ENCODE measurements around the gene CAB39. TPM values are rescaled to one million over a fixed set of nuclear protein-coding genes. Genes with fewer than 3 reads are reported as not detected.

CAB39 gene
- total and polyA plus RNA-seq, 10 donors: 24.4 to 120 (median 80.2) TPM

- WGBS, 5 donors: 68 to 76% (median 74%) methylated on average over 13 to 15 of the region's 15 CpGs
- Histone ChIP-seq H3K9me3 (no peaks in the 10 kb centered on the region), H3K27ac (peak overlapping the region in 2 of 8 donors; percentile 79 to 84), H3K36me3 (no peaks in the 10 kb centered on the region), H3K27me3 (replicated peaks in 1 of 7) (peaks cover 0 to 29% (median 13%) of the 10 kb centered on the region in 7 donors), H3K4me1 (peaks cover 38 to 99% (median 84%) of the 10 kb centered on the region in 6 donors), H3K4me3 (no peak overlapping the region)
- intact Hi-C loops (cut with DNase I; ENCODE audit: low total_unique reads): no loop called here
- TF ChIP-seq POLR2AphosphoS5 (IDR thresholded peaks at IDR 0.05) (no peak), CTCF (IDR thresholded peaks at IDR 0.05 in 8 of 11, conservative IDR thresholded peaks at IDR 0.05 in 3 of 11) (no peak), POLR2A (IDR thresholded peaks at IDR 0.05) (no peak)
- no peak for DNase-seq
Observed at GRCh38 chr2:230868161-230868946, 155.7 kb downstream of the CAB39 start.

GRCh38 chr2:230868947-230869913 lies 156.6 kb downstream of the CAB39 start:
- Histone ChIP-seq H3K9me3 (no peaks in the 10 kb centered on the region), H3K27ac (peak overlapping the region in 1 of 8 donors; percentile 87), H3K27me3 (replicated peaks in 1 of 7) (peaks cover 0 to 21% (median 11%) of the 10 kb centered on the region in 7 donors), H3K4me1 (peaks cover 34 to 100% (median 88%) of the 10 kb centered on the region in 6 donors), H3K4me3 (no peak overlapping the region), H3K36me3 (no peaks in the 10 kb centered on the region)
- intact Hi-C loops (cut with DNase I; ENCODE audit: low total_unique reads): no loop called here
- TF ChIP-seq POLR2AphosphoS5 (IDR thresholded peaks at IDR 0.05) (no peak), CTCF (IDR thresholded peaks at IDR 0.05 in 8 of 11, conservative IDR thresholded peaks at IDR 0.05 in 3 of 11) (no peak), POLR2A (IDR thresholded peaks at IDR 0.05) (no peak)
- no peak for DNase-seq
- 70 to 86% (median 75%) methylated on average over 17 to 19 of the region's 19 CpGs for WGBS, 5 donors

GRCh38 chr2:230869914-230870543 lies 157.4 kb downstream of the CAB39 start:
- H3K9me3 ChIP-seq: no peaks in the 10 kb centered on the region
- peaks cover 0 to 7% (median 0%) of the 10 kb centered on the region in 6 donors for H3K36me3 ChIP-seq
- no peak for TF ChIP-seq POLR2AphosphoS5 (IDR thresholded peaks at IDR 0.05)
- no peak for TF ChIP-seq POLR2A (IDR thresholded peaks at IDR 0.05)
- TF ChIP-seq CTCF (IDR thresholded peaks at IDR 0.05 in 8 of 11, conservative IDR thresholded peaks at IDR 0.05 in 3 of 11): no peak
- peaks cover 35 to 100% (median 90%) of the 10 kb centered on the region in 6 donors for H3K4me1 ChIP-seq
- peak overlapping the region in 3 of 8 donors; percentile 20 to 89 (median 87) for H3K27ac ChIP-seq
- intact Hi-C loops (cut with DNase I; ENCODE audit: low total_unique reads): no loop called here
- peaks cover 0 to 13% (median 5%) of the 10 kb centered on the region in 7 donors for H3K27me3 ChIP-seq (replicated peaks in 1 of 7)
- no peak for DNase-seq
- 40 to 74% (median 55%) methylated on average over 10 to 11 of the region's 11 CpGs for WGBS, 5 donors
- H3K4me3 ChIP-seq: no peak overlapping the region

Small RNA genes within 50 kb of the gene (small RNA-seq; reads per million reads assigned to genes)
- 0 reads per million in 4 donors for gene BANF1P3
- 0 reads per million in 4 donors for gene RNU6-268P

Other genes with a start within 250 kb of the CAB39 start
- 100 to 1,000 TPM in 2 of 7 donors, 10 to 100 TPM in 5; 58.5 to 150 (median 87.6) TPM for gene ITM2C, start 152.1 kb downstream of the CAB39 start, total RNA-seq
- gene ITM2C, start 152.1 kb downstream of the CAB39 start, polyA plus RNA-seq: 100 to 1,000 TPM in 2 of 3 donors, 10 to 100 TPM in 1; 97.5 to 148 (median 108) TPM
- 1 to 10 TPM; 2.5 to 6.8 (median 5.2) TPM for gene GPR55, start 212.4 kb downstream of the CAB39 start, total RNA-seq
- 1 to 10 TPM in 2 of 3 donors, under 1 TPM in 1; 0.86 to 2.0 (median 1.7) TPM for gene GPR55, start 212.4 kb downstream of the CAB39 start, polyA plus RNA-seq

Measured in spleen (tissue), 11 donors.